GM23338 (cell line): ENCODE measurements around the gene SYMPK.
A peak's percentile ranks its signal among the peaks of the same experiment; 100 is the strongest.

Source experiments
- EZH2 ChIP-seq: fragments of 200-600 bp; sonication (generic); IDR thresholded peaks from one replicate; pipeline ENCODE4 v1.8.0; 2017; ENCODE audit warnings: antibody characterized with exemption, mild to moderate bottlenecking, low read depth; ENCODE audit not compliant: unreplicated experiment
- NANOG ChIP-seq: IDR thresholded peaks from 2 replicates; pipeline ENCODE4 v1.6.1; 2016; ENCODE audit warnings: antibody characterized with exemption, borderline replicate concordance
- TF ChIP-seq, protein P1 (sequence below), 2 experiments: fragments of 200-600 bp in 1 of 2; sonication (generic) in 1 of 2; conservative IDR thresholded peaks; 2 replicates each; pipeline versions ENCODE4 v1.5.1 to v1.6.1; 2016 to 2017; ENCODE audit warnings: antibody characterized with exemption in 2 of 2, low read depth in 2 of 2, mild to moderate bottlenecking in 2 of 2, moderate library complexity in 1 of 2

DNA sequence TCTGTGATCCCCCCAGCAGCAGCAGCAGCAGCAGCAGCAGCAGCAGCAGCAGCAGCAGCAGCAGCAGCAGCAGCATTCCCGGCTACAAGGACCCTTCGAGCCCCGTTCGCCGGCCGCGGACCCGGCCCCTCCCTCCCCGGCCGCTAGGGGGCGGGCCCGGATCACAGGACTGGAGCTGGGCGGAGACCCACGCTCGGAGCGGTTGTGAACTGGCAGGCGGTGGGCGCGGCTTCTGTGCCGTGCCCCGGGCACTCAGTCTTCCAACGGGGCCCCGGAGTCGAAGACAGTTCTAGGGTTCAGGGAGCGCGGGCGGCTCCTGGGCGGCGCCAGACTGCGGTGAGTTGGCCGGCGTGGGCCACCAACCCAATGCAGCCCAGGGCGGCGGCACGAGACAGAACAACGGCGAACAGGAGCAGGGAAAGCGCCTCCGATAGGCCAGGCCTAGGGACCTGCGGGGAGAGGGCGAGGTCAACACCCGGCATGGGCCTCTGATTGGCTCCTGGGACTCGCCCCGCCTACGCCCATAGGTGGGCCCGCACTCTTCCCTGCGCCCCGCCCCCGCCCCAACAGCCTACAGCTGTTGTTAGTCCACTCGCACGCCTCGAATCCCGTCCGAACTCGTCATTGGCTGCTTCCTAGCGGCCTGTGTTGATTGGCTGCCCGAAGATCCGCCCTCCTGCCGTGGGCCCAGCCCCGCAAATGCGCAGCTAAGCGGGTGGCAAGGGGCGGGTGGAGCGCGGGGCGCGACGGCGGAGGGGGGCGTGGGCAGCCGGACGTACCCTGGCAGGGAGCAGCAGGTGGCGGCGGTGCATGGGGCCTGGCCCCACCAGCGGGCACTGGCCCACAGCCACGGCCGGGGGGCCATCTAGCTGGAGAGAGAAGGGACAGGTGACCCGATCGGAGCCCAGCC lies 92.5 kb downstream of the SYMPK start:
- no peak for TF ChIP-seq NANOG
- TF ChIP-seq, protein P1, sequence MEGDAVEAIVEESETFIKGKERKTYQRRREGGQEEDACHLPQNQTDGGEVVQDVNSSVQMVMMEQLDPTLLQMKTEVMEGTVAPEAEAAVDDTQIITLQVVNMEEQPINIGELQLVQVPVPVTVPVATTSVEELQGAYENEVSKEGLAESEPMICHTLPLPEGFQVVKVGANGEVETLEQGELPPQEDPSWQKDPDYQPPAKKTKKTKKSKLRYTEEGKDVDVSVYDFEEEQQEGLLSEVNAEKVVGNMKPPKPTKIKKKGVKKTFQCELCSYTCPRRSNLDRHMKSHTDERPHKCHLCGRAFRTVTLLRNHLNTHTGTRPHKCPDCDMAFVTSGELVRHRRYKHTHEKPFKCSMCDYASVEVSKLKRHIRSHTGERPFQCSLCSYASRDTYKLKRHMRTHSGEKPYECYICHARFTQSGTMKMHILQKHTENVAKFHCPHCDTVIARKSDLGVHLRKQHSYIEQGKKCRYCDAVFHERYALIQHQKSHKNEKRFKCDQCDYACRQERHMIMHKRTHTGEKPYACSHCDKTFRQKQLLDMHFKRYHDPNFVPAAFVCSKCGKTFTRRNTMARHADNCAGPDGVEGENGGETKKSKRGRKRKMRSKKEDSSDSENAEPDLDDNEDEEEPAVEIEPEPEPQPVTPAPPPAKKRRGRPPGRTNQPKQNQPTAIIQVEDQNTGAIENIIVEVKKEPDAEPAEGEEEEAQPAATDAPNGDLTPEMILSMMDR (conservative IDR thresholded peaks at IDR 0.05; ENCODE audit: low read depth in 2 of 2), result peak; percentile 68 to 79
- TF ChIP-seq EZH2, result no peak
